Fibroblast of lung (primary cell): Measurements from ENCODE around the gene TMEM125. TPM values are rescaled to one million over a fixed set of nuclear protein-coding genes. Genes with fewer than 3 reads are reported as not detected.

Source experiments
- DNase-seq, 2 donors: peaks; one replicate each; pipeline versions ENCODE4 v3.0.0 to v3.0.0-alpha.2; 2010; ENCODE audit warnings: low read depth in 2 of 2
- H2AFZ ChIP-seq: 2 replicates; pipeline ENCODE4 v1.5.1; 2012; ENCODE audit warnings: low read length, control low read depth, inconsistent platforms
- H3K27ac ChIP-seq: 2 replicates; pipeline ENCODE4 v1.5.1; 2011; ENCODE audit warnings: low read length, control low read depth; ENCODE audit not compliant: insufficient read depth
- H3K27me3 ChIP-seq: 2 replicates; pipeline ENCODE4 v1.5.1; 2011; ENCODE audit warnings: mild to moderate bottlenecking, low read length; ENCODE audit not compliant: control insufficient read depth, insufficient read depth
- H3K36me3 ChIP-seq: 2 replicates; pipeline ENCODE4 v1.5.1; 2011; ENCODE audit warnings: low read length; ENCODE audit not compliant: control insufficient read depth, insufficient read depth
- H3K4me1 ChIP-seq: 2 replicates; pipeline ENCODE4 v1.5.1; 2011; ENCODE audit warnings: low read length; ENCODE audit not compliant: control insufficient read depth, insufficient read depth; ENCODE audit errors: extremely low read depth
- H3K4me2 ChIP-seq: 2 replicates; pipeline ENCODE4 v1.5.1; 2011; ENCODE audit warnings: low read length, control low read depth; ENCODE audit not compliant: insufficient read depth; ENCODE audit errors: extremely low read depth
- H3K4me3 ChIP-seq, 4 experiments: fragments of 200-600 bp in 1 of 4; sonication (generic) in 1 of 4; replicated peaks in 1 of 4; 2 replicates each; pipeline ENCODE4 v1.5.1; 2011 to 2016; ENCODE audit warnings: low read length in 4 of 4, low read depth in 3 of 4, mild to moderate bottlenecking in 3 of 4, control low read depth in 2 of 4, inconsistent platforms in 1 of 4, mixed read lengths in 1 of 4; ENCODE audit not compliant: insufficient read depth in 1 of 4; ENCODE audit errors: control extremely low read depth in 1 of 4
- H3K79me2 ChIP-seq: 2 replicates; pipeline ENCODE4 v1.5.1; 2012; ENCODE audit warnings: mild to moderate bottlenecking, low read length, inconsistent platforms; ENCODE audit not compliant: control insufficient read depth, insufficient read depth
- H3K9ac ChIP-seq: 2 replicates; pipeline ENCODE4 v1.5.1; 2011; ENCODE audit warnings: mild to moderate bottlenecking, low read length, control low read depth; ENCODE audit not compliant: insufficient read depth
- H3K9me3 ChIP-seq: 2 replicates; pipeline ENCODE4 v1.5.1; 2012; ENCODE audit warnings: low read depth, low read length; ENCODE audit not compliant: control insufficient read depth, insufficient read depth
- H4K20me1 ChIP-seq: 2 replicates; pipeline ENCODE4 v1.5.1; 2011; ENCODE audit warnings: low read length; ENCODE audit not compliant: control insufficient read depth, insufficient read depth; ENCODE audit errors: extremely low read depth
- EZH2 ChIP-seq: IDR thresholded peaks from 2 replicates; pipeline ENCODE4 v1.5.1; 2012; ENCODE audit warnings: low read length, control low read depth, mild to moderate bottlenecking; ENCODE audit errors: missing control alignments
- polyA plus RNA-seq, 2 donors: library from polyadenylated mRNA; depleted of rRNA in 1 of 2; stranded (reverse) in 1 of 2; unstranded in 1 of 2; fragments of >200 nt; gene quantifications; 2 replicates each; pipeline ENCODE4 v1.2.1, GENCODE V29; 2011 to 2012; ENCODE audit warnings: missing spikeins in 1 of 2
- total RNA-seq: library from RNA; depleted of rRNA; stranded (reverse); fragments of >200 nt; gene quantifications from 2 replicates; pipeline ENCODE4 v1.2.1, GENCODE V29; 2014
- TF ChIP-seq, protein P1 (sequence below), 2 donors: IDR thresholded peaks in 1 of 2; conservative IDR thresholded peaks in 1 of 2; 1 replicate in 1 of 2; 2 replicates in 1 of 2; pipeline ENCODE4 v1.5.1; 2011 to 2012; ENCODE audit warnings: low read length in 2 of 2, control low read depth in 1 of 2, inconsistent platforms in 1 of 2, low read depth in 1 of 2, mild to moderate bottlenecking in 1 of 2

Gene TMEM125
- total and polyA plus RNA-seq, 2 donors (not counting 1 experiment from before 2014, with no cell fraction given) = 0.03 TPM; not detected in 1

GRCh38 chr1:43292216-43292615 is 22.4 kb downstream of the TMEM125 start:
- Histone ChIP-seq H3K36me3 (no peaks in the 10 kb centered on the region), H3K4me3 (no peak overlapping the region), H3K9me3 (no peaks in the 10 kb centered on the region), H3K27me3 (peaks cover 12% of the 10 kb centered on the region), H3K4me1 (no peaks in the 10 kb centered on the region), H3K9ac (no peak overlapping the region), H3K27ac (no peak overlapping the region), H3K4me2 (no peak overlapping the region), H4K20me1 (no peaks in the 10 kb centered on the region), H3K79me2 (no peaks in the 10 kb centered on the region), H2AFZ (no peak overlapping the region)
- no peak for TF ChIP-seq EZH2
- TF ChIP-seq, protein P1, sequence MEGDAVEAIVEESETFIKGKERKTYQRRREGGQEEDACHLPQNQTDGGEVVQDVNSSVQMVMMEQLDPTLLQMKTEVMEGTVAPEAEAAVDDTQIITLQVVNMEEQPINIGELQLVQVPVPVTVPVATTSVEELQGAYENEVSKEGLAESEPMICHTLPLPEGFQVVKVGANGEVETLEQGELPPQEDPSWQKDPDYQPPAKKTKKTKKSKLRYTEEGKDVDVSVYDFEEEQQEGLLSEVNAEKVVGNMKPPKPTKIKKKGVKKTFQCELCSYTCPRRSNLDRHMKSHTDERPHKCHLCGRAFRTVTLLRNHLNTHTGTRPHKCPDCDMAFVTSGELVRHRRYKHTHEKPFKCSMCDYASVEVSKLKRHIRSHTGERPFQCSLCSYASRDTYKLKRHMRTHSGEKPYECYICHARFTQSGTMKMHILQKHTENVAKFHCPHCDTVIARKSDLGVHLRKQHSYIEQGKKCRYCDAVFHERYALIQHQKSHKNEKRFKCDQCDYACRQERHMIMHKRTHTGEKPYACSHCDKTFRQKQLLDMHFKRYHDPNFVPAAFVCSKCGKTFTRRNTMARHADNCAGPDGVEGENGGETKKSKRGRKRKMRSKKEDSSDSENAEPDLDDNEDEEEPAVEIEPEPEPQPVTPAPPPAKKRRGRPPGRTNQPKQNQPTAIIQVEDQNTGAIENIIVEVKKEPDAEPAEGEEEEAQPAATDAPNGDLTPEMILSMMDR (conservative IDR thresholded peaks at IDR 0.05 in 1 of 2, IDR thresholded peaks at IDR 0.05 in 1 of 2; ENCODE audit: low read depth in 1 of 2, low read length in 2 of 2) = no peak
- no peak for DNase-seq

GRCh38 chr1:43292679-43293078 is 22.9 kb downstream of the TMEM125 start:
- Histone ChIP-seq H3K27me3 (peaks cover 7% of the 10 kb centered on the region), H3K79me2 (no peaks in the 10 kb centered on the region), H4K20me1 (no peaks in the 10 kb centered on the region), H3K27ac (no peak overlapping the region), H3K4me3 (no peak overlapping the region), H2AFZ (no peak overlapping the region), H3K4me1 (no peaks in the 10 kb centered on the region), H3K9me3 (no peaks in the 10 kb centered on the region), H3K4me2 (no peak overlapping the region), H3K36me3 (no peaks in the 10 kb centered on the region), H3K9ac (no peak overlapping the region)
- no peak for DNase-seq
- TF ChIP-seq, protein P1 (conservative IDR thresholded peaks at IDR 0.05 in 1 of 2, IDR thresholded peaks at IDR 0.05 in 1 of 2; ENCODE audit: low read depth in 1 of 2, low read length in 2 of 2) = no peak
- no peak for TF ChIP-seq EZH2

GRCh38 chr1:43293176-43293575 is 23.4 kb downstream of the TMEM125 start:
- no peak for TF ChIP-seq EZH2
- TF ChIP-seq, protein P1 (conservative IDR thresholded peaks at IDR 0.05 in 1 of 2, IDR thresholded peaks at IDR 0.05 in 1 of 2; ENCODE audit: low read depth in 1 of 2, low read length in 2 of 2) = no peak
- Histone ChIP-seq H2AFZ (no peak overlapping the region), H3K9ac (no peak overlapping the region)

More at GRCh38 chr1:43293176-43293575, 23.4 kb downstream of the TMEM125 start:
- H3K4me1 ChIP-seq = no peaks in the 10 kb centered on the region
- no peak for DNase-seq
- no peaks in the 10 kb centered on the region for H3K9me3 ChIP-seq
- no peaks in the 10 kb centered on the region for H3K36me3 ChIP-seq
- H3K79me2 ChIP-seq = no peaks in the 10 kb centered on the region
- no peak overlapping the region for H3K4me3 ChIP-seq
- no peak overlapping the region for H3K4me2 ChIP-seq
- peaks cover 2% of the 10 kb centered on the region for H3K27me3 ChIP-seq
- no peak overlapping the region for H3K27ac ChIP-seq
- H4K20me1 ChIP-seq = no peaks in the 10 kb centered on the region
